DMS114 treated with DMSO at 0.1 percent for 48 hours (cell line): Measurements from ENCODE around the gene ST3GAL5.
"Not testable (repeated sequence)": the region's sequence is repeated elsewhere in the genome, so short reads cannot be mapped to it uniquely, and the experiment has no call there.

Source experiments
- DNase-seq: peaks from one replicate; lab custom pipeline; 2025; ENCODE audit not compliant: unreplicated experiment; lab: John Stamatoyannopoulos, UW

ST3GAL5 gene

DNA sequence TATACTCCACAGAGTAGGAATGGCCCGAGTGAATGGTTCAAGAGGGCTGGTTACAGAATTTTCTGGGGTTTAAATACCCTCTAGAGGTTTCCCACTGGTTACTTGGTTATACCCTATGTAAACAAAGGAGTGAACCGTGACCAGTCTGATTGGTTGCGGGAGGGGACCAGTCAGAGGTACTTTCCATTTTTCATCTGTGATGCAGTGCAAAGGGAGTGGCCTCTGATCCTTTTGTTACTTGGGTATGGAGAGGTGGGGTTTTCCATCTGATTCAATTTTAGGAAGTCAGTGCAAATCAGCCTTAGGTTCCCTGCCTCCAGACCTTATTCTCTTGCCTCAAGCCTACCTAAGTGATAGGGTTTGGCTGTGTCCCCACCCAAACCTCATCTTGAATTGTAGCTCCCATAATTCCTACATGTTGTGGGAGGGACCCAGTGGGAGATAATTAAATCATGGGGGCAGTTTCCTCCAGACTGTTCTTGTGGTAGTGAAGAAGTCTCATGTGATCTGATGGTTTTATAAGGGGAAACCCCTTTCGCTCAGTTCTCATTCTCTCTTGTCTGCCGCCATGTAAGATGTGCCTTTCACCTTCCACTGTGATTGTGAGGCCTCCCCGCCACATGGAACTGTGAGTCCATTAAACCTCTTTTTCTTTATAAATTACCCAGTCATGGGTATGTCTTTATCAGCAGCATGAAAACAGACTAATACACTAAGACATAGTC lies 5.9 kb upstream of the ST3GAL5 start:
- not testable (repeated sequence) for DNase-seq

DNA sequence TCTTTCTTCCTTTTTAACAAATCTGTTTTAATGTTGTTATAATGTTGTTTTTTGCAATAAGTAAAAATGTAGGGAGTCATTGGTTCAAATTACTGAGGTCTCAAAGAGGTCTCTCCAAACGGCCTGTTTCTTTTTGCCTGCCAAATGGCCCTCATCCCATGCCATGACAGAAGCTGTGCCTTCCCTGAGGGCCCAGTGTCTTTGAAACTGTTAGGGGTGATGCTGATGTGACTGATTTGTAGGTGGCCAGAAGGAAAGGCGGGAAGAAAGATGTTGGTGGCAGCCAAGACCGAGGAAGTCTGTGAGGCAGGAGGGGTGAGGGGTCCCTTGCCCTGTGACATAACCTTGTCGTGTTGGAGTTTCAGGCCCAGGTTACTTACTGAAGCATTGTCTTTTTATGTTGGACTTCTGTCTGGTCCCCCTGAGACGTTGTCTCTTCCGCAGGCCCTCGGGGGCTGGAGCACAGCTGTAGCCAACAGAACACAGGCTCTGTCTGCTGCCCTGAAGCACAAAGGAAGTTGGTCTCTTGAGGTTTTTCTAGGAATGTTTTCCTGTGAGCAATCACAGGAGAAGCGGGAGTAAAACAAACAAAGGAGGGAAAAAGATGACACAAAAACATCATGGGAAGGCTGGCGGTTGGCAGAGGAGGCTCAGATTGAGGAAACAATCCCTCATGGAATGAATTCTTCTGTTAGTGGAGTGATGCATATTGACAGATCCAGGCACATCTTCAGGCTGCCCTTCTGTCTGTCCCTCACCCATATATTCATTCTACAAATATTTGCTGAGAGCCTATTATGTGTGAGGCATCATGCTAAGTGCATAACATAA lies 4.9 kb upstream of the ST3GAL5 start:
- DNase-seq = no peak

DNA sequence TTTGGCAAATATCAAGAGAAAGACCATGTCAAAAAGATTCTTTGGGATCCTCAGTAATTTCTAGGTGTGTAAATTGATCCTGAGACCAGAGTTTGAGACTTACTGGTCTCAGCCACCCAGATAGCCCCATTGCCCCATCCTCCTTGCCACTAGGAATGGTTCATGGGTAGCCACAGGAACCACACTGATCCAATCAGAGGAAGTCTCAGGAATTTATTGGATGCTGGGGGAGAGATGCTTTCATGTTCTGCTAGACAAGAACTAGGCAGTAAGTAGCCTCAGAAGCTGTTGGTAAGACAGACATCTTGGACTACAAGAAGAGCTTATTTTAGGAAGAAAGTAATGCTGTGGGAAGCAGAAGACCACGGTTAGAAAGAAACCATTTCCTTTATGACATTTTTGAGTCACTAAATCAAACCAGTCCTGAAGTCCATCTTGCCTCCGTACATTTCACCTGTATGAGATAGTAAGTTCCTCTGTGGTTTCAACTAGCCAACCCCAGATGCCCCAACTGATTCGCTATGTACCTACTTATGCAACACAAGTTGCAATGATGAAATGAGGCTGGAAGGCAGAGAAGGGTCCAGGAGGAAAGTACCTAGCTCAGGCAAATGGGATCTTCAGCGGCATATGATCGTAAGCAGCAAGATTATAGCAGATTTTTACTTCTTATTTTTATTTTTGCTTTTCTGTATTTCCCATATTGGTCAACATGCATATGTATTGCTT lies 3.6 kb upstream of the ST3GAL5 start:
- DNase-seq = no peak

DNA sequence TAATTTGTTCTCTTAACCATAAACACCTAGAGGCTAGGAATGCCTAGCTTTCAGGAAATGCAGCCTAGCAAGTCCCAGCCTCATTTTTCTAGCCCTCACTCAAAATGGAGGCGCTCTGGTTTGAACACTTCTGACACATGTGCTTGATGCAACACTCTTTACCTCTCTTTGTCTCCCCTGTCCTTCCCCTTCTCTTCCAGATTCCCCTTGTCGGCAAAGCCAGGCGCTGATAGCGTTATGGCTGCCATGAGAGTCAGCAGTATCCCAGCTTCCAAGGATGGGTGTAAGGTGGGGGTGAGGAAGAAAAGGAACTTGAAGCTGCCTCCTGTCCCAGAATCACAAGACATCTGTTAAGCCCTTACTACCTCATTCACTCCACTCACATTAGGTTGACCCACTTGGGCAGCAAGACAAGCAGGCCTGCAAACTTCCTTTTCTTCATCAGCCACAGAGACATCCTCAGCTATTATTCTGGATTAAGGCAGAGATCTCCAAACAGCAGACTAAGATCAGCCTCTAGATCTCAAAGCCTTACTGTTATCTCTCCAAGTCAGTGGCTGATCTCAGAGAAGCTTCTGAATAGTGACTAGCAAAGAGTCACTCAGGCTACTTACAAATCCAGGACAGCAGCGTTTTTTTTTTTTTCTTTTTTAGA lies 1.9 kb upstream of the ST3GAL5 start:
- DNase-seq = no peak

DNA sequence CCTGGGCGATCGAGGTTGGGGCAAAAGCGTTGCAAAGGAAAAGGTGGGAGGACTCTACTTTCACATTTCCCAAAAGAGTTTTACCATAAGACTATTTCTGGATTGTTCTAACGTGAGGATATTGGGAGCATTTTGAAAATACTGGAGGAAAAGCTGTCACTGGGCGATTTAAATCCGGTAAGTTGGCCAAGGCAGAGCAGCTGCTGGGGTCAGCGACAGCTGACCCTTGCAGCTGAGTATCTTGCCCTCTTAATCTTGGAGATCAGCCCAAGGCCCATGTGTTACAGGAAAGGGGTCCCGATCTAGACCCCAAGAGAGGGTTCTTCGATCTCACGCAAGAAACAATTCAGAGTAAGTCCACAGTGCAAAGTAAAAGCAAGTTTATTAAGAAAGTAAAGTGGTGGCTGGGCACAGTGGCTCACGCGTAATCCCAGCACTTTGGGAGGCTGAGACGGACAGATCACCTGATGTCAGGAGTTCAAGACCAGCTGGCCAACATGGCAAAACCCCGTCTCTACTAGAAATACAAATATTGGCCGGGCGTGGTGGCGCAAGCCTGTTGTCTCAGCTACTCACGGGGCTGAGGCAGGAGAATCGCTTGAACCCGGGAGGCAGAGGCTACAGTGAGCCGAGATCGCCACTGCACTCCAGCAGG lies 964 bp upstream of the ST3GAL5 start:
- DNase-seq = no peak

DNA sequence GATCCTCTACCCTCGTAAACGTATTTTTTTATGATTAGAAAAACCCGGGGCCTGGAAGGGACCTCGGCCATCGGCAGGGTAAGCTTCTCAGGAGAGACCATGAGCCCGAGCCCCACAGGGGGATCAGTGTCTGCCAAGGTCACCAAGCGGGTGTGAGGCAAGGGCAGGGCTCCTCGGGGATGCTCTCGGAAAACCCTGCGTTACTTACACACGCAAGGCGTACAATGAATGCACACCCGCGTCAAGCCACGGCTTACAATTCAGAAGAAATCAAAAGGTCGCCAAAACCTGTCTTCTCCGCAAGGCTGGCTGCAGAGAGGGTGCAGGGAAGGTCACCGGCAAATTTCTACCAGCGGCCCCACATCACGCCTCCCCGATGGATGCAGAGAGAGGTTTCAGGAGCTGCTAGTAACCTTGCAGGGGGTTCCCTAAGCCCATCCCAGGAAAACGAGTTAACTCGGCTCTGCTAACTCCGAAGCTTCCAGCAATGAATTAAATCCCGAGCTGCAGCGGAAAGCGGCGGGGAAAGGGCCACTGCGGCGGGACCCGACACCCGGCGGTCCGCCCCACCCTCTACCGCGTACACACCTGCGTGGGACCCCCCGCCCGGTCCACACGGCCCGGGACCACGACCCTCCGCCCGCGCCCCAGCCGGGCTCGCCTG lies 638 bp downstream of the ST3GAL5 start:
- no peak for DNase-seq

DNA sequence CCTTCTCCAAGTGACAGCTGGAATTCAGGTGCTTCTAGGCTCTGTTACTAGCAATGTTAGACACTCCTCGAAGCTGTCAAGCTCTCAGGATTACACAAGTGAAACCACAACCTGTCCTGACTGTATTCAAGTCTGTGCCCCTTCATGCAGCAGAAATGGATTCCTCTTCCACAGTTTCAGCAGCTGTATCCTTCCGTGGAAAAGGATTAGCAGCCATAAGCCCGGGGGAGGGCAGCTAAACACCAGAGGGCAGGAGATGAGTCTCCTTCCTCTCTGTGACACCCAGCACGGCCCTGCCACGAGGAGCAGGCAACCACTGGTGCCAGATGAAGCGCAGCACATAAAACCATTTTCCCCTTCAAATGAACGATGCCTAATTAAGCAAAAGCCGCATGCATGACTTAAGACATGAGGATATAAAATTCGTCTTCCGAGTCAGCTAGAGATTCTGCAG lies 1.2 kb downstream of the ST3GAL5 start:
- no peak for DNase-seq

DNA sequence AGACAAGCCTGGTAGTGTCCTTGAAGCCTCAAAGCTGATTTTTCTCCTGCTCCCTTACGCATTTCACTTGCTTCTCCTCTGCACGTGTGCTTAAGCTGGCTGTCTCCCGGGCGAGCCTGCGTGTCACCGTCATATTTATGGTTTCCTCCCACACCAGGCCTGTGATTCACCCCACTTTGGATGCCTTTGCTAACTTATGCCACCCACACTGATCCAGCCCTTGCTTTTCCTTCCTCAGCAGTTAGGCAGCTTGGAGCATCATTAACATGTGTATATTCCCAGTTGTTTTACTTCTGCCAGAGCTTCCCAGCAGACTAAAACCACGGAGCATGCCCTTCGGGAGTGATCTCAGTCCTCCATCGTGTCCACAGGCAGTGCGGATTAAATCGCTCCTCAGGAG lies 2.2 kb downstream of the ST3GAL5 start:
- no peak for DNase-seq

DNA sequence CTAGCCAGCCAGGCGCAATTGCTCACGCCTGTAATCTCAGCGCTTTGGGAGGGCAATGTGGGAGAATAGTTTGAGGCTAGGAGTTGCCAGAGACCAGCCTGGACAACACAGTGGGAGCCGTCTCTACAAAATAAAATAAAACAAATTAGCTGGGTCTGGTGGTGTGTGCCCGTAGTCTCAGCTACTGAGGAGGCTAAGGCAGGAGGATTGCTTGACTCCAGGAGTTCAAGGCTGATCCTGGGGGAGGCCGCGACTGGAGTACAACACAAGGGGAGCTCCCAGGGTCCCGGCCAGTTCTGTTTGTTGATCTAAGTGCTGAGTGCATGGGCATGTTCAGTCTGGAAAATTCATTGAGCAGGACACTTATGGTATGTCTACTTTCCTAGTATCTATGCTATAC lies 2.6 kb downstream of the ST3GAL5 start:
- DNase-seq = no peak

DNA sequence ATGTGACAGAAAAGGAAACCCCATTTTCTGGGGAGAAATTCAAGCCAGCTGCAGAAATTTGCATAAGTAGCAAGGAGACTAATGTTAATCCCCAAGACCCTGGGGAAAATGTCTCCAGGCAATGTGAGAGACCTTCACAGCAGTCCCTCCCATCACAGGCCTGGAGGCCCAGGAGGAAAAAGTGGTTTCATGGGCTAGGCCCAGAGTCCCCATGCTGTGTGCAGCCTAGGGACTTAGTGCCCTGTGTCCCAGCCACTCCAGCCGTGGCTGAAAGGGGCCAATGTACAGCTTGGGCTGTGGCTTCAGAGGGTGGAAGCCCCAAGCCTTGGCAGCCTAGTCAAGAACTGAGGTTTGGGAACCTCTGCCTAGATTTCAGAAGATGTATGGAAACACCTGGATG lies 7.0 kb downstream of the ST3GAL5 start:
- not testable (repeated sequence) for DNase-seq

DNA sequence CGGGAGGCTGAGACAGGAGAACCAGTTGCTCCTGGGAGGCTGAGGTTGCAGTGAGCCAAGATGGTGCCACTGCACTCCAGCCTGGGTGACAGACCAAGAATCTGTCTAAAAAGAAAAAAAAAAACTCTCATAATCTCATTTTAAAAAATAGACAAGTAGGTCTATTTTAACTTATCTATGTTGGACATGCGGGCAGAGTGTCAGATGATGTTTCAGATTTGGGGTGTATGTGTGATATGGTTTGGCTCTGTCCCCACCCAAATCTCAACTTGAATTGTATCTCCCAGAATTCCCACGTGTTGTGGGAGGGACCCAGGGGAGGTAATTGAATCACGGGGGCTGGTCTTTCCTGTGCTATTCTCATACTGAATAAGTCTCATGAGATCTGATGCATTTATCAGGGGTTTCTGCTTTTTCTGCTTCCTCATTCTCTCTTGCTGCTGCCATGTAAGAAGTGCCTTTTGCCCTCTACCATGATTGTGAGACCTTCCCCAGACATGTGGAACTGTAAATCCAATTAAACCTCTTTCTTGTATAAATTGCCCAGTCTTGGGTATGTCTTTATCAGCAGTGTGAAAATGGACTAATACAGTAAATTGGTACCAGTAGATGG lies 8.0 kb downstream of the ST3GAL5 start:
- not testable (repeated sequence) for DNase-seq

DNA sequence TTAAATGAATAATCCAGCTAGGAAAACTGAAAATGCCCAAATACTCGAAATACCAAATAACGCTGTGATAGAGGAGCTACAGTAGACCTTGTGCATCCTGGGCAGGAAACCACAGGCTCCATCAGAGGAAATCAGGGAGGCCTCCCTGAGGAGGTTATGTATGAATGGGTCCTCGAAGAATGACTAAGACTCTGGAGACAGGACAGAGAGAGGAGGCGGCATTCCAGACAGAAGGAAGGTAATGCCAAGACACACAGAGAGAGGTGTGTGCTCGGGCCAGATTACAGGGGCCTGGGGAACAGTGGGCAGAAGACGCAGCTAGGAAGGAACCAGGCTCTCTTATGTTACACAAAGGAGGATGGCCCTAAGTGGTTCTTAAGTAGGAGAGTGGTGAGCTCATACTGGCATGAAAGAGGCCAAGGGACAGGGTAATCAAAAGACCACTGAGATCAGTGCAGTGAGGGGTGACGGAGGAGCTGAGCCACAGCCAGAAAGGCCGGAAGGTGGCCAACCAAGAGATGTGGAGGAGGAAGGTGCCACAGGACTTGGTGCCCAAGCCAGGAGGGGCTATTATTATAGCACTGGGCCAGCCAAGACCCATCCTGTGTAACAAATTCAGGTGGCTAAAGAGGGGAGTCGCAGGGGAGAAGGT lies 9.9 kb downstream of the ST3GAL5 start:
- DNase-seq = no peak

DNA sequence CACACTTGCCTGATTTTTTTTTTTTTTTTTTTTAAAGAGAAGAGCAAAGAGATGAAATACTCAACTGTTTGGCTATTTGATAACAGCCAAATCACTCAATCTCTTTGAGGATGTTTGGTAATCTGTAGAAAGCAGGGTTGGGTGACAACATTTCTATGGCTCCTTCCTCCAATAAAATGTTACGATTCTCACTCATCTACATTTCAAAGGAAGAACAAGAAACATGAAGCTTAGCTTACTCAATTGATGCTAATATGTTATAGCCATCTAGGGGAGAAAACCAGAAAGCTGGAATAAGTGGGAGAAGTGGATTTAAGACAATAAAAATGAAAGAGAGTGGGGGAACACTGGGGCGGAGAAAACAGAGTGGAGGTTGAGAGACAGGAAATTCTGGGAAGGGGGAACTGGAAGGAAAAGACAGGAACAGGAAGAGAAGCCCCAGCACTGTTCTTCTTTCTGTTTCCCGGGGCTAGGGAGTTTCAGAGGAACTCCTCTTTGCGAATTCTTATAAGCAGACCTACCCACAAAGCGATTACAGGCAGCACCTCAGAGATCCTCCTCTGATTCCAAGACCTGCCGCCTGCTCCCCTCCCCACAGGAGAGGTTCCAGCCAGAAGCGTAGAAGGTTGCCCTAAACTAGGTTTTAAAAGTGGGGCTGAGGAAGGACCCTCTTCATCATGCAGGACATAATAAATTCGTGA lies 13.3 kb downstream of the ST3GAL5 start:
- no peak for DNase-seq

DNA sequence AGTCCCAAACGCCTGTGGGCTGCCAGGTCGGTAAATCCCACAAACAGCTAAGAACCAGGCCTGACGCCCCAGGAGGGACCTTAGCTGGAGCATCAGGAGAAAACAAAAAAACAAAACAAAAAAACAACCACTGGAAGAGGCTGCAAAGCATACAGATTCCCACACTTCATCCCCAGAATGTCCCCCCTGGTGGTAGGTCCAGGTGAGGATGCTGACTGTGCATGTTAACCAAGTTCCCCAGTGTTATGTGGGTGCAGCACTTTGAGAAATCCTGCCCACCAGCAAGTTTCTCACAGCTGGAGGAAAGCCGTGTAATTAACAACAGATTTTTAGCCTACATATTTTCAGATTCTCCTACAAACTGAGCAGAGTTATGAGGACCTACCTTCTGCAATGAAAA lies 15.1 kb downstream of the ST3GAL5 start:
- no peak for DNase-seq

DNA sequence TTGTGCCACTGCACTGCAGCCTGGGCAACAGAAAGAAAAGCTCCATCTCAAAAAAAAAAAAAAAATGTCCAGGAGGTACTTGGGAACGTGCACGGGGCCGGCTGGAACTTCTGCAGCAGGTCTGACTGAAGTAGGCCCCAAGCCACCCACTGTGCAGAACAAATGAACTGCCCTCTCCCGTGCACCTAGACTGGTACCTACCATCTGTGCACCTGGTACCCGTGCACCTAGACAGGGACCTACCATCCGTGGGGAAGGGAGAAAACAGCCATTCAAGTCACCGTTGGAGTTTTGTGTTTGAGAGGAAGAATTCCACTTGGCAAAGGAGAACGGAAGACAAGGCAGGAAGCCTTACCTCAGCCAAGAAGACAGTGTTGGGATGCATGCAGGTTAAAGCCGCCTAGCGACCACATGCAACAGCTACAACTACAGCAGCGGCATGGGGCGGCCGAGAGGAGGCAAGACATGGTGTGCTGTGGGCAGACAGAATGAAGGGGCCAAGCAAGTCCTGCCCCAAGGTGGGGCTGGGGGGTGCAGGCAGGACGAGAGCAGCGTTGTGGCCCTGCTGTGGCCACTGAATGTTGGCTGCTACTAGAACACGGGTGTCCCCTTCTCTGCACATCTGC lies 16.1 kb downstream of the ST3GAL5 start:
- no peak for DNase-seq

DNA sequence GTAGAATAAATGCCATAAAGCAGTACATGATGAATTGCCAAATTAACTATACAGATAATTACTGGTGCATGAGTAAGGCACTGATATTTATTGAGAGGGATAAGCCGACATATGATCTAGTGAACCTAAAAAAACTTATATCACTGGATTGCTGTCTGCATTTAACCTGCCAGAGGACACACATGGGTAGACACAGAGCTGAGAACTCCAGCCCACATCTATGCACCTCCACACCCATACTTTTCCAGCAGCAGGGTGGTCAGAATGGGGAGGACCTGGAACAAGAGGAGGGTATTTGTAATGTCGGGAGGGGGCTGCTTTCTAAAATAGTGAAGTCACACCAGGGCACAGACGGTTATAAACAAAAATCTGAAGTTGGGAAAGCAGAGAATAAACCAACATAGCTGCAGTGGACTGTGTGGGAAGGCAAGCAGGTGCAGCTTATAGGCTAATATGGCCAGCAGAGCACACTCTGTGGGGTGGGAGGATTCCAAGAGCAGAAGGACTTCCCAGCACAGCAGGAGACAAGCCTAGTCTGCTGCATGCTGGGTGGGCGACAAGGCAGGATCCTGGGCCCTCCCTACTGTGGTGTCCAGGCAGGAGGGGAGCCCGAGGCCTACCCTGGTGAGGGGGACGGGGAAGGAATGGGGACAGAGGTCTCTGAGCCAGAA lies 17.2 kb downstream of the ST3GAL5 start:
- DNase-seq = no peak

DNA sequence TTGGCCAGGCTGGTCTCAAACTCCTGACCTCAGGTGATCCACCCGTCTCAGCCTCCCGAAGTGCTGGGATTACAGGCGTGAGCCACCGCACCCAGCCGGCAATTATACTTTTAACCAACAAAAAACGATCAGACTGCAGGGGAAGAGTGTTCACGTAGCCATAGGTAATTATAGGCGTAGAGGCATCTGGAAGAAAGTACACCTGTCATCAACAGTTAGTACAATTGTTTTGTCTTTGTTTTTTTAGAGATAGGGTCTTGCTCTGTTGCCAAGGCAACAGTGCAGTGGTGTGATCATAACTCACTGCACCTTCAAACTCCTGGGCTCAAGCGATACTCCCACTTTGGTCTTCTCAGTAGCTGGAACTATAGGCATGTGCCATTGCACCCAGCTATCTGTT lies 20.0 kb downstream of the ST3GAL5 start:
- DNase-seq = no peak
